PC-9 (cell line): ENCODE data around the gene BLZF1. TPM values are rescaled to one million over a fixed set of nuclear protein-coding genes. Genes with fewer than 3 reads are reported as not detected.
"Not testable (repeated sequence)": the region's sequence is repeated elsewhere in the genome, so short reads cannot be mapped to it uniquely, and the experiment has no call there.

Experiments
- BruUV-seq: library from RNA; stranded (reverse); fragments of 400-500 nt; replicated peaks from 2 replicates; lab custom pipeline; 2021; lab: Mats Ljungman, UMichigan
- CTCF ChIA-PET: fragments of 300-600 bp; sonication (Branson Sonifier 250); formaldehyde crosslinking; loops from one replicate; lab custom pipeline; 2022; ENCODE audit warnings: antibody characterized with exemption; lab: Charles Lee
- POLR2A ChIA-PET: fragments of 300-600 bp; sonication (Branson Sonifier 250); formaldehyde crosslinking; loops from one replicate; lab custom pipeline; 2022; ENCODE audit warnings: antibody characterized with exemption; ENCODE audit not compliant: unreplicated experiment; lab: Charles Lee
- DNase-seq, 2 experiments: peaks; one replicate each; pipeline versions ENCODE4 v3.0.0 to v3.0.0-alpha.2; 2015 to 2022; ENCODE audit warnings: mixed read lengths in 1 of 2
- H2AFZ ChIP-seq: fragments of 200-600 bp; sonication (generic); 2 replicates; pipeline ENCODE4 v1.8.1; 2017; ENCODE audit warnings: antibody characterized with exemption
- H3F3A ChIP-seq: fragments of 200-600 bp; sonication (generic); 2 replicates; pipeline ENCODE4 v1.8.1; 2017; ENCODE audit warnings: antibody characterized with exemption, mild to moderate bottlenecking, low read depth; ENCODE audit not compliant: insufficient read depth
- H3K27ac ChIP-seq: fragments of 200-600 bp; sonication (generic); 2 replicates; pipeline ENCODE4 v1.6.1; 2016; ENCODE audit warnings: mixed run types
- H3K27me3 ChIP-seq: fragments of 200-600 bp; sonication (generic); 2 replicates; pipeline ENCODE4 v1.6.1; 2016; ENCODE audit warnings: low read depth, mixed run types; ENCODE audit not compliant: insufficient read depth
- H3K36me3 ChIP-seq: fragments of 200-600 bp; sonication (generic); 2 replicates; pipeline ENCODE4 v1.6.1; 2016; ENCODE audit warnings: low read depth, mixed run types
- H3K4me1 ChIP-seq: fragments of 200-600 bp; sonication (generic); replicated peaks from 2 replicates; pipeline ENCODE4 v1.6.1; 2016; ENCODE audit warnings: mixed run types; ENCODE audit not compliant: insufficient read depth
- H3K4me2 ChIP-seq: fragments of 200-600 bp; sonication (generic); 2 replicates; pipeline ENCODE4 v1.6.1; 2017; ENCODE audit warnings: mixed run types
- H3K4me3 ChIP-seq: fragments of 200-600 bp; sonication (generic); 2 replicates; pipeline ENCODE4 v1.6.1; 2016; ENCODE audit warnings: mixed run types
- H3K79me2 ChIP-seq: fragments of 200-600 bp; sonication (generic); 2 replicates; pipeline ENCODE4 v1.6.1; 2017; ENCODE audit warnings: low read depth, mixed run types
- H3K9me2 ChIP-seq: fragments of 200-600 bp; sonication (generic); 2 replicates; pipeline ENCODE4 v1.8.1; 2017; ENCODE audit warnings: mild to moderate bottlenecking; ENCODE audit not compliant: insufficient read depth
- H3K9me3 ChIP-seq: fragments of 200-600 bp; sonication (generic); 2 replicates; pipeline ENCODE4 v1.8.1; 2016; ENCODE audit warnings: low read depth; ENCODE audit not compliant: insufficient read depth
- H4K20me1 ChIP-seq: fragments of 200-600 bp; sonication (generic); 2 replicates; pipeline ENCODE4 v1.8.1; 2017; ENCODE audit not compliant: insufficient read depth
- EZH2 ChIP-seq: fragments of 200-600 bp; sonication (generic); IDR thresholded peaks from 2 replicates; pipeline ENCODE4 v1.8.0; 2017; ENCODE audit warnings: antibody characterized with exemption, low read depth
- intact Hi-C: fragments of 100-400 bp; cut with micrococcal nuclease; formaldehyde crosslinking; loops from one replicate; pipeline ENCODE4 v1.10.0; 2022; ENCODE audit not compliant: unreplicated experiment
- total RNA-seq: library from RNA; stranded (reverse); gene quantifications from 2 replicates; pipeline ENCODE4 v1.2.3, GENCODE V29; 2021
- TF ChIP-seq, protein P1 (sequence below): fragments of 200-600 bp; sonication (generic); conservative IDR thresholded peaks from 2 replicates; pipeline ENCODE4 v1.6.1; 2017; ENCODE audit warnings: mixed run types, antibody characterized with exemption, mild to moderate bottlenecking, moderate library complexity

BLZF1 gene
- total RNA-seq, 1 experiment from 2014 or later = 15.6 TPM

DNA sequence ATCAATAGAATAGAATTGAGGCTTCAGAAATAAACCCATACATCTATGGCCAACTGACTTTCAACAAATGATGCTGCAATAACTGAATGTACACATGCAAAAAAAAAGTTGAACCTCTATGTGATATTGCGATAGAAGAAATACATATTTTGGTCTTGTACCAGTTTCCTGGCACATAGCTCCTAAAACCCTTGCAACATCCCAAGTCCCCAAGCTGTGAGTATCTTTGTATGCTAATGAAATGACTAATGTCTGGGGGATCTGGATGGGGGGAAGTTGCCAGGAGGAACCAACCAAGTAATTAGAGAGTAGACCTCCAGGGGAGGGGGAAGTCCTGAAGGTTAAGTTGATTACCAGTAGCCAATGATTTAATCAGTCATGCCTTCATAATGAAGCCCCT, 24.4 kb downstream of the BLZF1 start:
- H2AFZ ChIP-seq = no peak overlapping the region
- no TSS peak for BruUV-seq
- TF ChIP-seq, protein P1, sequence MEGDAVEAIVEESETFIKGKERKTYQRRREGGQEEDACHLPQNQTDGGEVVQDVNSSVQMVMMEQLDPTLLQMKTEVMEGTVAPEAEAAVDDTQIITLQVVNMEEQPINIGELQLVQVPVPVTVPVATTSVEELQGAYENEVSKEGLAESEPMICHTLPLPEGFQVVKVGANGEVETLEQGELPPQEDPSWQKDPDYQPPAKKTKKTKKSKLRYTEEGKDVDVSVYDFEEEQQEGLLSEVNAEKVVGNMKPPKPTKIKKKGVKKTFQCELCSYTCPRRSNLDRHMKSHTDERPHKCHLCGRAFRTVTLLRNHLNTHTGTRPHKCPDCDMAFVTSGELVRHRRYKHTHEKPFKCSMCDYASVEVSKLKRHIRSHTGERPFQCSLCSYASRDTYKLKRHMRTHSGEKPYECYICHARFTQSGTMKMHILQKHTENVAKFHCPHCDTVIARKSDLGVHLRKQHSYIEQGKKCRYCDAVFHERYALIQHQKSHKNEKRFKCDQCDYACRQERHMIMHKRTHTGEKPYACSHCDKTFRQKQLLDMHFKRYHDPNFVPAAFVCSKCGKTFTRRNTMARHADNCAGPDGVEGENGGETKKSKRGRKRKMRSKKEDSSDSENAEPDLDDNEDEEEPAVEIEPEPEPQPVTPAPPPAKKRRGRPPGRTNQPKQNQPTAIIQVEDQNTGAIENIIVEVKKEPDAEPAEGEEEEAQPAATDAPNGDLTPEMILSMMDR = no peak
- no peak for TF ChIP-seq EZH2
- no peaks in the 10 kb centered on the region for H3K9me2 ChIP-seq
- no peak overlapping the region for H3K4me2 ChIP-seq
- intact Hi-C loops = no loop called here
- peaks cover 8% of the 10 kb centered on the region; the same call in 1 of the 2 replicates for H3K36me3 ChIP-seq
- no peaks in the 10 kb centered on the region for H4K20me1 ChIP-seq
- DNase-seq = no peak
- no peaks in the 10 kb centered on the region for H3K27me3 ChIP-seq
- no peaks in the 10 kb centered on the region for H3K79me2 ChIP-seq
- 0 out of 2 replicates have a peak, but pooled peaks cover 4% of the 10 kb centered on the region for H3F3A ChIP-seq
- no peak overlapping the region for H3K27ac ChIP-seq
- CTCF ChIA-PET = no interaction called here
- no peaks in the 10 kb centered on the region for H3K4me1 ChIP-seq
- POLR2A ChIA-PET = no interaction called here
- H3K9me3 ChIP-seq = no peaks in the 10 kb centered on the region
- H3K4me3 ChIP-seq = no peak overlapping the region

DNA sequence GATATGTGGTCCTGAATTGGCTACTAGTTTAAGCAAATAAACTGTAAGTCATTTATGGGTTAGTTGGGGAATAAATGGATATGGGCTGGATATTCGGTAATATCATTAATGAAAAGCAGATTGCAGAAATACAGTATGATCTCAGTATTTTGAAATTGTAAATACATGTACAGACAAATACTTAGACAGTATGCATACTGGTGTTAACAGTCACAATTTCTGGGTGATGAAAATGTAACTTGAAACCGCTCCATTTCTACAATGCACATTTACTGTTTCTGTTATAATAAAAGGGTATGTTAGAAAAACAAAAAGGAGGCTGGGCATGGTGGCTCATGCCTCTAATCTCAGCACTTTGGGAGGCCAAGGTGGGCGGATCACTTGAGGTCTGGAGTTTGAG, 28.0 kb downstream of the BLZF1 start:
- Histone ChIP-seq H3K36me3 (no peaks in the 10 kb centered on the region), H3K79me2 (no peaks in the 10 kb centered on the region)
- CTCF ChIA-PET = no interaction called here

GRCh38 chr1:169402578-169402977, 34.6 kb downstream of the BLZF1 start:
- POLR2A ChIA-PET, H3K27ac ChIP-seq, H2AFZ ChIP-seq, H3K4me1 ChIP-seq, H3K4me3 ChIP-seq, H3K9me2 ChIP-seq, H3K4me2 ChIP-seq, H3K27me3 ChIP-seq, H3K9me3 ChIP-seq, DNase-seq, BruUV-seq, H3K79me2 ChIP-seq, H3K36me3 ChIP-seq, CTCF ChIA-PET, intact Hi-C loops, H3F3A ChIP-seq, H4K20me1 ChIP-seq: not testable (repeated sequence)

More for the DNA sequence above, 28.0 kb downstream of the BLZF1 start:
- Histone ChIP-seq H3K27me3 (no peaks in the 10 kb centered on the region), H3K4me1 (no peaks in the 10 kb centered on the region), H3F3A (no peaks in the 10 kb centered on the region), H2AFZ (no peak overlapping the region), H3K27ac (no peak overlapping the region), H3K4me3 (no peak overlapping the region), H3K4me2 (no peak overlapping the region), H3K9me2 (no peaks in the 10 kb centered on the region), H4K20me1 (no peaks in the 10 kb centered on the region), H3K9me3 (peaks cover 5% of the 10 kb centered on the region; the same call in 1 of the 2 replicates)
- intact Hi-C loops = no loop called here
- POLR2A ChIA-PET = no interaction called here
- no TSS peak for BruUV-seq
- DNase-seq = no peak
- no peak for TF ChIP-seq EZH2
- TF ChIP-seq, protein P1 = no peak

GRCh38 chr1:169408340-169408739, 40.3 kb downstream of the BLZF1 start:
- H3F3A ChIP-seq, H3K4me1 ChIP-seq, H2AFZ ChIP-seq, intact Hi-C loops, H3K27me3 ChIP-seq, H3K4me2 ChIP-seq, H3K9me3 ChIP-seq, H3K4me3 ChIP-seq, H3K27ac ChIP-seq, POLR2A ChIA-PET, H3K36me3 ChIP-seq, DNase-seq, BruUV-seq, CTCF ChIA-PET, H3K9me2 ChIP-seq, H3K79me2 ChIP-seq, H4K20me1 ChIP-seq: not testable (repeated sequence)
